K562 (cell line): Measurements from ENCODE around the gene FCHSD1. TPM values are rescaled to one million over a fixed set of nuclear protein-coding genes. Genes with fewer than 3 reads are reported as not detected.

Experiments
- ATAC-seq: fragments of 200-7000 bp; cut with Tn5 transposase; 3 replicates; pipeline ENCODE4 v1.9.1; 2020; ENCODE audit warnings: moderate library complexity
- BruUV-seq: library from RNA; stranded (reverse); fragments of 400-500 nt; replicated peaks from 2 replicates; lab custom pipeline; 2021; lab: Mats Ljungman, UMichigan
- CTCF ChIA-PET: fragments of 300-600 bp; formaldehyde crosslinking; extraction: SDS; loops from one replicate; lab custom pipeline; 2021; ENCODE audit warnings: low intra/inter-chr PET ratio; lab: Yijun Ruan, JAX
- POLR2A ChIA-PET: fragments of 300-600, 350-650 bp; sonication (Branson Sonifier 250); formaldehyde crosslinking; extraction: SDS; loops from one replicate; lab custom pipeline; 2021; ENCODE audit warnings: antibody characterized with exemption, inconsistent platforms; lab: Yijun Ruan, JAX
- DNase-seq, 4 experiments: peaks; one replicate each; pipeline versions ENCODE4 v3.0.0 to v3.0.0-alpha.2; 2011 to 2018; ENCODE audit warnings: low spot score in 3 of 4, mixed read lengths in 3 of 4; ENCODE audit errors: extremely low read depth in 1 of 4
- FAIRE-seq: peaks from 2 replicates; lab custom pipeline; 2011; peaks lifted over from hg19 to GRCh38; lab: Jason Lieb, UNC
- H2AFZ ChIP-seq: 2 replicates; pipeline ENCODE4 v1.6.0; 2011; ENCODE audit warnings: low read depth, low read length, control low read depth, inconsistent platforms
- H3K27ac ChIP-seq: fragments of 200-600 bp; 3 replicates; pipeline ENCODE4 v1.8.0; 2011; ENCODE audit warnings: low read depth, mild to moderate bottlenecking, control low read depth, inconsistent platforms, low read length, moderate library complexity, mixed read lengths; ENCODE audit errors: extremely low read depth
- H3K27me3 ChIP-seq, 2 experiments: fragments of 300-600 bp in 1 of 2; 2 replicates in 1 of 2; 3 replicates in 1 of 2; pipeline versions ENCODE4 v1.6.0 to v1.8.0; 2011; ENCODE audit warnings: inconsistent platforms in 2 of 2, low read length in 2 of 2, mild to moderate bottlenecking in 1 of 2, mixed read lengths in 1 of 2, moderate library complexity in 1 of 2; ENCODE audit not compliant: control insufficient read depth in 2 of 2, insufficient read depth in 2 of 2
- H3K36me3 ChIP-seq: fragments of 300-600 bp; 3 replicates; pipeline ENCODE4 v1.8.0; 2011; ENCODE audit warnings: mild to moderate bottlenecking, low read length, inconsistent platforms; ENCODE audit not compliant: control insufficient read depth, insufficient read depth
- H3K4me1 ChIP-seq, 2 experiments: fragments of 200-600 bp in 1 of 2; replicated peaks in 1 of 2; 2 replicates in 1 of 2; 3 replicates in 1 of 2; pipeline versions ENCODE4 v1.5.1 to v1.8.0; 2011; ENCODE audit warnings: inconsistent platforms in 2 of 2, low read length in 2 of 2, mild to moderate bottlenecking in 1 of 2, mixed read lengths in 1 of 2, moderate library complexity in 1 of 2; ENCODE audit not compliant: control insufficient read depth in 2 of 2, insufficient read depth in 2 of 2
- H3K4me2 ChIP-seq: 2 replicates; pipeline ENCODE4 v1.6.1; 2011; ENCODE audit warnings: low read length, control low read depth, inconsistent platforms, mixed read lengths; ENCODE audit not compliant: insufficient read depth
- H3K4me3 ChIP-seq: fragments of 200-600 bp; sonication (generic), shearing (Covaris generic); 2 replicates; pipeline ENCODE4 v1.5.1; 2016; ENCODE audit warnings: control low read depth, inconsistent platforms
- H3K79me2 ChIP-seq: fragments of 200-600 bp; 3 replicates; pipeline ENCODE4 v1.8.0; 2011; ENCODE audit warnings: low read length, inconsistent platforms; ENCODE audit not compliant: control insufficient read depth, insufficient read depth
- H3K9ac ChIP-seq, 2 experiments: 2 replicates each; pipeline versions ENCODE4 v1.6.0 to v1.6.1; 2011; ENCODE audit warnings: low read depth in 2 of 2, low read length in 2 of 2, control low read depth in 1 of 2, inconsistent platforms in 1 of 2, mild to moderate bottlenecking in 1 of 2, mixed read lengths in 1 of 2; ENCODE audit not compliant: insufficient read depth in 1 of 2
- H3K9me1 ChIP-seq: one replicate; pipeline ENCODE4 v1.6.0; 2011; ENCODE audit warnings: inconsistent platforms, mild to moderate bottlenecking, low read length, moderate library complexity; ENCODE audit not compliant: control insufficient read depth, insufficient read depth
- H3K9me3 ChIP-seq: replicated peaks from 2 replicates; pipeline ENCODE4 v1.5.1; 2011; ENCODE audit warnings: low read depth, low read length, inconsistent platforms; ENCODE audit not compliant: control insufficient read depth, insufficient read depth
- H4K20me1 ChIP-seq: replicated peaks from 2 replicates; pipeline ENCODE4 v1.6.1; 2011; ENCODE audit warnings: low read length, inconsistent platforms, mixed read lengths; ENCODE audit not compliant: control insufficient read depth, insufficient read depth
- ARID4B ChIP-seq: sonication (generic); formaldehyde crosslinking; IDR thresholded peaks from 2 replicates; pipeline ENCODE4 v1.8.0; 2022; ENCODE audit warnings: mild to moderate bottlenecking, missing genetic modification reagents
- BCOR ChIP-seq: fragments of 450-650 bp; IDR thresholded peaks from 2 replicates; pipeline ENCODE4 v1.6.1; 2016
- ERF ChIP-seq: fragments of 450-650 bp; formaldehyde crosslinking; IDR thresholded peaks from 2 replicates; pipeline ENCODE4 v1.4.0; 2020; ENCODE audit warnings: mild to moderate bottlenecking, mixed read lengths
- GATAD2A ChIP-seq: fragments of 450-650 bp; IDR thresholded peaks from 2 replicates; pipeline ENCODE4 v1.6.1; 2017
- KAT7 ChIP-seq: sonication (generic); formaldehyde crosslinking; IDR thresholded peaks from 2 replicates; pipeline ENCODE4 v1.8.0; 2022; ENCODE audit warnings: missing genetic modification reagents, mild to moderate bottlenecking, borderline replicate concordance
- NEUROD1 ChIP-seq: fragments of 150-350 bp; IDR thresholded peaks from 2 replicates; pipeline ENCODE4 v1.6.1; 2014; ENCODE audit warnings: borderline replicate concordance, low read length, low read depth; ENCODE audit not compliant: partially characterized antibody
- REST ChIP-seq, 2 experiments: fragments of 450-650 bp; formaldehyde crosslinking in 1 of 2; IDR thresholded peaks; 2 replicates each; pipeline versions ENCODE4 v1.4.0 to v1.6.1; 2014 to 2020; ENCODE audit warnings: mild to moderate bottlenecking in 2 of 2, borderline replicate concordance in 1 of 2, low read depth in 1 of 2
- ZEB2 ChIP-seq: fragments of 450-650 bp; IDR thresholded peaks from 2 replicates; pipeline ENCODE4 v1.6.1; 2016
- WGBS: fragments of 100-300 bp; shearing (Covaris generic); methylation state at CpG from one replicate; pipeline ENCODE4 v1.1.6; 2016; ENCODE audit warnings: low coverage, mixed read lengths; ENCODE audit not compliant: insufficient coverage; ENCODE audit errors: missing lambda C conversion rate; 5-methylcytosine and 5-hydroxymethylcytosine counted together
- in situ Hi-C: fragments of 300-500 bp; cut with MboI; formaldehyde crosslinking; loops from 4 replicates; pipeline ENCODE4 v1.15.0; 2018; ENCODE audit warnings: inconsistent platforms, mixed read lengths
- intact Hi-C: fragments of 100-400 bp; cut with micrococcal nuclease; formaldehyde crosslinking; loops from 2 replicates; pipeline ENCODE4 v1.14.2; 2022
- polyA plus RNA-seq, 8 experiments: library from polyadenylated mRNA; depleted of rRNA in 4 of 8; stranded (reverse) in 5 of 8; unstranded in 3 of 8; fragments of >200 nt; fragmentation: Nextera tagmentation in 2 of 8; fragmentation: Illumina TruSeq in 1 of 8; extraction: Ambion mirVana in 2 of 8; extraction: Trizol in 1 of 8; gene quantifications; 2 replicates each; pipeline versions ENCODE4 v1.2.1 to v1.2.3, GENCODE V29; 2011 to 2014; ENCODE audit warnings: inconsistent platforms in 1 of 8, missing spikeins in 1 of 8
- total RNA-seq, 7 experiments: library from RNA; depleted of rRNA in 6 of 7; stranded (reverse); fragments of >200 nt in 6 of 7; fragmentation: Illumina TruSeq in 2 of 7; extraction: Trizol in 2 of 7; gene quantifications; 2 replicates each; pipeline versions ENCODE4 v1.2.1 to v1.2.3, GENCODE V29; 2011 to 2021; ENCODE audit warnings: low replicate concordance in 1 of 7

Gene FCHSD1
- total and polyA plus RNA-seq, 9 of the 15 experiments (the other 6 are each of a cell fraction or from before 2014, with no cell fraction given), result 0.35 to 37.5 (median 13.6) TPM

- H3K4me3 ChIP-seq, result peak overlapping the region; percentile 97
- H3K4me1 ChIP-seq, result peaks cover 3 to 4% of the 10 kb centered on the region in 2 experiments; a peak in 3 of 5 replicates
- FAIRE-seq, result peak; percentile 54
- BruUV-seq, result no TSS peak
- CTCF ChIA-PET, result interaction anchor here (0.6 to 2.9 kb wide), 2 partner anchors 26 to 288 kb away, joined by 3 to 57 read pairs; no protein-coding TSS in a partner anchor
- peak overlapping the region; percentile 86 to 91 for H3K9ac ChIP-seq
- H4K20me1 ChIP-seq, result no peaks in the 10 kb centered on the region
- peak overlapping the region; percentile 89 for H3K27ac ChIP-seq
- under 1% methylated on average over 20 of the region's 36 CpGs for WGBS
- no peaks in the 10 kb centered on the region for H3K27me3 ChIP-seq
- H3K36me3 ChIP-seq, result peaks cover 69% of the 10 kb centered on the region
- peak; percentile 62 for ATAC-seq
- peak overlapping the region; percentile 90 for H3K4me2 ChIP-seq
- DNase-seq, result peak in 2 of 4 experiments; percentile 68 to 87
- no peaks in the 10 kb centered on the region for H3K9me1 ChIP-seq
- H2AFZ ChIP-seq, result peak overlapping the region; percentile 43
- in situ Hi-C loops, result no loop called here
- POLR2A ChIA-PET, result interaction anchor here (0.8 to 3.6 kb wide), 14 partner anchors 8 to 105 kb away, joined by 3 to 25 read pairs (median 8); partner anchors contain the start of genes HDAC3 and RELL2
- intact Hi-C loops, result loop anchor here (2.0 to 10.0 kb wide), 3 partner anchors 13 to 1503 kb away; partner anchors contain the start of gene PURA
- peaks cover 55% of the 10 kb centered on the region for H3K79me2 ChIP-seq
- H3K9me3 ChIP-seq, result no peaks in the 10 kb centered on the region
- TF ChIP-seq NEUROD1 (no peak), ZEB2 (peak; percentile 93), GATAD2A (no peak), KAT7 (CRISPR knock-in tag) (no peak), BCOR (peak; percentile 37; the same call in 1 of the 2 replicates), ARID4B (CRISPR knock-in tag) (0 out of 2 replicates have a peak, but pooled peaks have one; percentile 24), REST (IDR thresholded peaks at IDR 0.05; ENCODE audit: borderline replicate concordance) (no peak), REST (CRISPR knock-in tag; IDR thresholded peaks at IDR 0.05; ENCODE audit: low read depth) (no peak), ERF (CRISPR knock-in tag) (no peak)
Measured at GRCh38 chr5:141618030-141618803, 33.0 kb downstream of the FCHSD1 start.
